ENCODE data around the gene ANKEF1.

ANKEF1 gene

GRCh38 chr20:10034717-10035571 is at the start of gene ANKEF1:
ANKEF1 (plus strand) TSS chr20:10034987; CDS start chr20:10038302, 3,315 bp downstream.
- Histone ChIP-seq H3K27me3 (replicated peaks) (no peaks in the 10 kb centered on the region), H3K4me3 (ENCODE audit: low read depth, low read length) (peak within 1 kb of the TSS; percentile 58), H3K27ac (no peak within 1 kb of the TSS), H3K36me3 (replicated peaks) (no peaks in the 10 kb centered on the region)
- DNase-seq: no peak
- in situ Hi-C loops (cut with HindIII; ENCODE audit: low pct_ligation_motif_present, low sequenced_read_pairs): no loop called here
- TF ChIP-seq CTCF (IDR thresholded peaks at IDR 0.05; ENCODE audit: low read depth, low read length, missing control alignments): no peak

GRCh38 chr20:9985281-9985680 is 49.5 kb upstream of the ANKEF1 start:
- no peak for TF ChIP-seq CTCF (IDR thresholded peaks at IDR 0.05; ENCODE audit: low read depth, low read length, missing control alignments)
- Histone ChIP-seq H3K27ac (no peak overlapping the region), H3K4me3 (ENCODE audit: low read depth, low read length) (no peak overlapping the region), H3K36me3 (replicated peaks) (no peaks in the 10 kb centered on the region), H3K27me3 (replicated peaks) (no peaks in the 10 kb centered on the region)
- in situ Hi-C loops (cut with HindIII; ENCODE audit: low pct_ligation_motif_present, low sequenced_read_pairs): loop anchor here (25.0 kb wide), 1 partner anchor 102 kb away; no protein-coding TSS in a partner anchor
- no peak for DNase-seq

GRCh38 chr20:9985773-9986172 is 49.0 kb upstream of the ANKEF1 start:
- DNase-seq: no peak
- H3K36me3 ChIP-seq (replicated peaks): no peaks in the 10 kb centered on the region
- no peak for TF ChIP-seq CTCF (IDR thresholded peaks at IDR 0.05; ENCODE audit: low read depth, low read length, missing control alignments)
- no peak overlapping the region for H3K27ac ChIP-seq
- no peaks in the 10 kb centered on the region for H3K27me3 ChIP-seq (replicated peaks)
- no peak overlapping the region for H3K4me3 ChIP-seq (ENCODE audit: low read depth, low read length)
- in situ Hi-C loops (cut with HindIII; ENCODE audit: low pct_ligation_motif_present, low sequenced_read_pairs): loop anchor here (25.0 kb wide), 1 partner anchor 102 kb away; no protein-coding TSS in a partner anchor

- Histone ChIP-seq H3K4me3 (ENCODE audit: low read depth, low read length) (no peak overlapping the region), H3K27ac (no peak overlapping the region), H3K36me3 (replicated peaks) (no peaks in the 10 kb centered on the region), H3K27me3 (replicated peaks) (no peaks in the 10 kb centered on the region)
- DNase-seq: peak; percentile 43
- in situ Hi-C loops (cut with HindIII; ENCODE audit: low pct_ligation_motif_present, low sequenced_read_pairs): loop anchor here (25.0 kb wide), 1 partner anchor 98 kb away; no protein-coding TSS in a partner anchor
- no peak for TF ChIP-seq CTCF (IDR thresholded peaks at IDR 0.05; ENCODE audit: low read depth, low read length, missing control alignments)
Observed at GRCh38 chr20:9989066-9989724, 45.6 kb upstream of the ANKEF1 start.

- in situ Hi-C loops (cut with HindIII; ENCODE audit: low pct_ligation_motif_present, low sequenced_read_pairs): loop anchor here (25.0 kb wide), 1 partner anchor 94 kb away; no protein-coding TSS in a partner anchor
- H3K27me3 ChIP-seq (replicated peaks): no peaks in the 10 kb centered on the region
- H3K27ac ChIP-seq: no peak overlapping the region
- no peak for DNase-seq
- H3K36me3 ChIP-seq (replicated peaks): no peaks in the 10 kb centered on the region
- H3K4me3 ChIP-seq (ENCODE audit: low read depth, low read length): no peak overlapping the region
- TF ChIP-seq CTCF (IDR thresholded peaks at IDR 0.05; ENCODE audit: low read depth, low read length, missing control alignments): no peak
Observed at GRCh38 chr20:9993137-9993536, 41.6 kb upstream of the ANKEF1 start.
